ENCODE results near the gene ERCC1.

Gene ERCC1

DNA sequence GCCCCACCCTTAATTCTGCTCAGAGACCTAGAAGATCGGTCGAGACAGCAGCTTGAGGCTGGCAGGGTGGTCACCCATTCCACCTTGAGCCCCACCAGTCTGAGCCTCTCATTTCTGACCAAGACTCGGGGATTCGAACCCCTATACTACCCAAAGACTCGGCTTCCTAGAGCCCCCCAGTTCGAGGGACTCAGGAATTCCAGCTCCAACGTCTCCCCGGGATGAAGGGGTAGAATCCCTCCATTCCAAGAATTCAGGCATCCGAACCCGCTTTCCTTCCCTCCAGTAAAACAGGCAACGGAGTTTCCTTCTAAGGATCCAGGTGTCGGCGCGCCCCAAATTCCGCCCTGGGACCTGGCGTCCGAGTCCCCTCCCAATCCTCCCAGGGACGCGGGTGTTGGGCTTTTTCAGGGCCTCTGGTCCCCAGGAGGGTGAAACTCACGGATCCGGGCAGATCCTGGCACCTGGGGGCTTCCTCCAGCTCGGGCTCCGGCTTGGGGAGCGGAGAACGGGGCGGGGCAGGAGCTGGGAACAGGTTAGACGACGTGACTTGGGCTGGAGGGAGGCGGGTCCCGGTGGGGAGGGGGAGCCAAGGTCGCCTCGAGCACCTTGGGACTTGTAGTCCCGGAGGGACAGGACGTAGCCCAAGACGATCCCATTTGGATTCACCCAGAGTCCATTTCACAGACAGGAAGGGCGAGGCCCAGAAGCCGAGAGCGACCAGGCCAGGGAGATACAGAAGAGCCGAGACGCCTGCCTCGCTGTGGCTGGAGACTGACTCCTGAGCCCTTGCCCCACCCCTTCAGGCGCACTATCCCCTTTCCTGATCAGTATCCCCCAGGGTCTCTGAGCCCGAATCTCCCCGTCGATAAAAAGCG lies 18.9 kb downstream of the ERCC1 start, which contains the start of gene PPP1R13L:
Gene PPP1R13L, minus strand, starts transcription at position 513 of the 878 bp plus-strand sequence. CDS start 6,751 bp downstream, outside the sequence.
- DNase-seq: no peak

DNA sequence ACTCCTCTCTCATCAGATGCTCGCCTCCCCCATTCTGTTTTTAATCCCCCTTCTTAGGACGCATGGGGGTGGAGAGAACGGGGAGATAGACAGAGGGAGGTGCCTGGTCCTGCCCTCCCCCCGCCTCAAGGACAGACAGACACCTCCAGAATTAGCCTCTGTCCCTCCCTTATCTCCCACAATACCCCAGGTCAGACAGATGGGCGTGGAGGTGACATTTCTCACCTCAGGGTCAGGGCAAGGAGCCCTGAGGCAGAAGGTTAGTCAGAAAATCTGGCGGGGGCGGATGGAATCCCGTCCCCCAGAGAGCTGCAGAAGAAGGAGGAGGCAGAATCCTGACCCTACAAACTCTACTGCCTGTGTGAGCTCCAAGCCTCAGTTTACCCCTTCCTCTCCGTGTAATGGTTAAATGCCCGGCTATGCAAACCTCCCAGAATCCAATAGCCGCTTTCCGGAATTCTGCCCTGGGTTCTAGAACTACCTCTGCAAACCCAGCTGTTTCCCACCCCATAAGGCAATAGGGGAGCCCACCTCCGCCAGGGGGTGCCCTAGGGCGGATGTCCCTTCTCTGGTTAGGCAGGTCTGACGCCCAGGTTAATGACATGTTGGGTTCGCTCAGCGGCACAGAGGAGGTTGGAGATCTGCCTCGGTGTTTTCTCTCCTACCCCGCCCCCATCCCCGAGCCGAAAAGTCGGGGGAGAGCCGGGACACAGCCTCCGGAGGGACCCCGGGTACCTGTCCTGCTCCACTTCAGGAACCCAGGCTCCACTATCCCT lies 19.7 kb downstream of the ERCC1 start:
- no peak for DNase-seq

DNA sequence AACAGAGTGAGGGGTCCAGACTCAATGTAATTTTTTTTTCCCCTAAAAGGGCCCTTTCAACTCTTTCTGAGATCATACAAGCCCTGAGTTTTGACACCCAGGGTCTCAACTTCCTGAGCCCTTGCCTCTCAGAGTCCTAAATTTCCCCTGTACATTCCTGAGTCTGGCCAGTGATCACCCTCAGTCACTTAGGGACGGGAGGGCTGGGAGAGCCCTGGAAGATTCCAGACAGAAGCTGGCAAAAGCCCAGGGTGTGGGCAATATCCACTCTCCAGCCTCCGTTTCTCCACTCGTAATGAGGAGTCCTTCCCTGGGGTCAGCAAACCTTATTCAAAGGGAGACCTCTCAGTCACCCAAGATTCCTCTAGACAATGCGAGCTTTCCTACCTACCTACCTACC lies 20.4 kb downstream of the ERCC1 start:
- no peak for DNase-seq

DNA sequence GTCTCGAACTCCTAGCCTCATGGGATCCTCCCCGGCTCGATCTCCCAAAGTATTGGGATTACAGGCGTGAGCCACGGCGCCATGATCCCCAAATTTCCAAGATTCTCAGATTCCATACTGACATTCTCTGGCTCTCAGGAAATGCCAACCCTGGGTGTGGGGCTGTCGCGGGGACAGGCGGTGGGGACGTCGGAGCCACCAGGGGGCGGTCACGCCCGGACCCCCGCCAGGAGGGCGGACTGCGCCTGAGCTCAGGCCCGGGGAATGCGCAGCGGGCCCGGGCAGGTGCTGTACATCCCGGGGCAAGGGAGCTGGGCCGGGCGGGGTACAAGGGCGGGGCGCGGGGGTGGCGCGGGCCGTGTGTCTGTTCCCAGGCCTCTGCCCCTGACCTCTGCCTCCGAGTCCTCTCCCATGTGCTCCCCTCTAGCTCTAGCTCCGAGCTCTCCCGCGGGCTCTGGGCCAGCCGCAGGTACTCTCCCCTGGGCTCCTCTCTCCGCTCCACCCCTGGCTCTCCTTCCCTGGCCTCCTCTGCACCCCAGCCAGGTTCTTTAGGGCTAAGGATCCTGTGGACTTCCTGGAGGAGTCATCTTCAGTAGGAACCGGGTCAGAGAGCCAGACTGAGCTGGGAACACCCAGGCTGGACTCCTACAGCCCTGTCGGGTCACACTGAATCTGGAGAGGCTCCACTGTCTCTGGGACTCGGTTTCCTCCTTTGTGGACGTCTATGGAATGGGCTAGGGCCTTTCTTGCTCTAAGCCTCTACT lies 21.2 kb downstream of the ERCC1 start:
- peak; percentile 39 for DNase-seq

DNA sequence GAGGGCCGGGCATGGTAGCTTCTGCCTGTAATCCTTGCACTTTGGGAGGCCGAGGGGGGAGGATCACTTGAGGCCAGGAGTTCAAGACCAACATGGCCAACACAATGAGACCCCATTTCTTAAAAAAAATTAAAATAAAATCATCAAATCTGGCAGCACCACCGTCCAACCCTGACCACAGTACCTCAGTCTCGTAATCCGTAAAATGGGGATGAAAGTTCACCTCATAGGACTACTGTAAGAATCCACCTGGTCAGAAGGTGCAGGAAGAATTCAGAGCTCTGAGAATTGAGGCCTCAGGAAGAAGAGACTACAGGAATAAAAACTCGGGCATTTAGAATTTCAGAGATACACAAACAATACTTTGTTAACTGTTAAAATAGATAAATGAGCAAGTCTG lies 21.9 kb downstream of the ERCC1 start:
- no peak for DNase-seq

DNA sequence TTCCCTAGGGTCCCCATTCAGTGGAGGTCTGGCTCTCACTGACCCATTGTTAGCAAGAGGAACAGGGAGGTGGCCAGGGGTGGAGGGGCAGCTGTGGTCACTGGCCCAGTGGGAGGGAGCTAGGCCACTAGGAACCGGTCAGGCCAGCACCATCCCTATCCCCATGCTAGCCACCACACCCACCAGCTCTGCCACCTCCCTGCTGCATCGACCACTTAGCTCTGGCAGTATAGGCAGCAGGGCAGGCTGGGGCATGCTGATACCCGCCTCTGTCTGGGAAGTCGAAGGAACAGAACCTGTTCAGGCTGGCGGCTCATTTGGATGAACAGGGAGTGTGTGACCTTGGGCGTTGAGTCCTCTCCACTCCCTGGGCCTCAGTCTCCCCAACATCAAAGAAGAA lies 23.5 kb downstream of the ERCC1 start:
- no peak for DNase-seq

DNA sequence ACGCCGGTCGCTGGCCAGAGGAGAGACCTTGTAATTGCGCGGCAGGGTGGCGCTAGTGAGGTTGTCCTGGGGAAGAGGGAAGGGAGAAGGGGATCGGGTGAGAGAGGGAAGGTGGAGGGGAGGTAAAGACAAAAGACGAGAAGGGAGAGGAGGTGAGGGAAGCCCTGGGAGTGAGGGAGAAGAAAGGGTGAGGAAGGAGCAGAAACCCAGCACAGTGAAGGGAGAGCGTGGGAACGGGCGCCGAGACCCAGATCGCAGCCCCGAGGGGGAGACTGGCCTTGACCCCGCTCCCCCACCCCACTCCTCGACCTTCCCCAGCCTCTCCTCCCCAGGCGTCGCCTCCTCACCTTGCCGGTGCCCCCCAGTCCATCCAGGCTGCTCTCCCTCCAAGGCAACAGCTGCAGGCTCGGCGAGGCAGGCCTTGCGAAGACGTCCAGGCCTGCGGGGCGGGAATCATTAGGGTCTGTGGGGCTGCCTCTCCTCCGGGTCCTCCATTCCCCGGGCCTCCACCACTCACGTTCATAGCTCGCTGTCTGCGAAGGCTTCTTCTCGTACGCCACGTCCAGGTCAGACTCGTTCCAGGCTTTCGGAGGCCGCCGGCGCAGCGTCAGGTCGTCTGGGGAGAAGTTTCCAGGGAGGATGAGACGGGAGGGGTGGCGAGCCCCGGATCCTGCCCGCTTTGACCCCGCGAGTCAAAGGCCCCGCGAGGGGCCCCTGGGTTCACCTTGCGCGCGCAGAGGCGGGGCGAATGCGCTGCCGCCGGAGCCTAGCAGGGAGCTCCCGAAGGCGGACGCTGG lies 27.7 kb downstream of the ERCC1 start:
- DNase-seq: no peak

DNA sequence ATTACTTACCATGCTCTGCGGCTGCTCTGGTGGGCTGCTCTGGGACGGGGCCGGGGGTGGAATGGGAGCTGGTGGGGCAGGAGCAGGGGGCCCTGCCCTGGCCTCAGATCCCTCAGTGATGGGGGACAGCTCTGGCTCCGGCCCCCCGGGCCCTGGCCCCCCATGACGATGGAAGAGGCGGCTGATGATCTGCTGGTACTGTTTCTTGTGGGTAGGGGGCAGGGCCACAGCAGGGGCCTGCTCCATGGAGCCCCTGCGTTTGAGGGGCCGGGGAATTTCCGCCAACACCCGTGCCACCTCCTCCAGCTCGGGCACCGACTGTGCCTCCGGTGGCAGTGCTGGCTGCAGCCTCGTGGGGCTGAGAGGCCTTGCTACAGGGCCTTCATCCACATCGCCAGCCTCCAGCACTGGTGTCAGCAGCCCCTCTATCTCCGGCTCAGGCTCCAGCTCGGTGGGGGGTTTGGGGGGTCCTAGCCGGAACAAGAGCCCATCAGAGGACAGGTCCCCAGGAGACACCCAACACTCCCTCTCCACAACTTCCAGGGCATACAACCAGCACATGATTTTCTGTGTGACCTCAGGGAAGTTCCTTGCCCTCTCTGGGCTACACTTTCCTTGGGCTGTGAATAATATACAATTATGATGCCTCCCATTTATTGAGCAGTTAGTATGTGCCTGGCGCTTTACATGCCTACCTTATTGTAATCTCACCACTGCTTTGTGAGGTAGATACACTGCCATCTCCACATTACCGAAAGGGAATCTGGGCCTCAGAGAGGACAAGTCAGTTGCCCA lies 31.6 kb downstream of the ERCC1 start:
- DNase-seq: no peak

DNA sequence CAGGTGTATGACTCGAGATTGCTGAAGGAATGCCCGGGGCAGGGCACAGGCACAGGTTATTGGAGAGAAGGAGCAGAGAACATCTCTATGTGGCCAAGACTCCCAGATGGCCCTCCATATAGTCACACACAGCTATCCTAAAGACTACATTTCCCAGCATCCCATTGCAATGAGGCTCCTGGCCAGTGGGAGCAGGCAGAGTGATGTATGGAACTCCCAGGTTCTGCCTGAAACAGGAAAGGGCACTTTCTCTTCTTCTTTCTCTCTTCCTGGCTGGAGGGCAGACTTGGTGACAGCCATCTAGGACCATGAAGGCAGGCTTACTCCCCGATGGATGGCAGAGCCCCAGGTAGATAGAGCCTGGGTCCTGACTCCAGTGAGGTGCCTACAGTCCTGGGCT lies 32.4 kb downstream of the ERCC1 start:
- DNase-seq: no peak

DNA sequence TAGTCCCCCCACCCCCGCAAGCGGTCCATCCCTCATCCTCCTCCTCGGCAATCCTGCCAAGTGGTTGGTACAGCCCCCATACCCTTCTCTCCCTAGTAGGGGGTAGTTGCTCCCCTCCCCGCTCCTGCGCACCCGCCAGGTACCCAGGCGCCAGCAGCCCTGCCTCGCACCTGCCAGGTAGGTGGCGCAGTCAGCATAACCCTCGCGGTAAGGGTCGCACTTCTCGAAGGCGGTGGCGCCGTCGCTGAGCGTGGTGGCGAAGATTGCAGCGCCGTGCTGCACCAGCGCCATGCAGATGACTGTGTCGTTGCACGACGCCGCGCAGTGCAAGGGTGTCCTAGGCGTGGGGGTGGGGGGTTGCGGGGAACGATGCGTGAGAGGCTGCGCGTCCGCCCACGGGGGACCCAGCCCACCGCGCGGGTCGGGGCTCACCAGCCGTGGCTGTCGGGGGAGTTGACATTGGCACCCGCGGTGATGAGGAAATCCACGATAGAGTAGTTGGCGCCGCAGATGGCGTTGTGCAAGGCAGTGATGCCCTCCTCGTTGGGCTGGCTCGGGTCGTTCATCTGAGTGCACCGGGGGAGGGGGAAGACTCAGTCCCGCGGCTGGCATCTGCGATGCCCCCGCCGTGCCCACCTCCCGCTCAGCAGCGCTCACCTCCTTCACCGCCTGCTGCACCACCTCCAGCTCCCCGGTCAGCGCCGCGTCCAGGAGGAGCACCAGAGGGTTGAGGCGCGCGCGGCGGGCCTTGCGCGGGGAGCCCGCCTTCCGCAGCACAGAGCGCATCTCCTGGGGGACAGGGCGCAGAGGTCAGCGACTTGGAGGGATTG lies 38.1 kb downstream of the ERCC1 start:
- DNase-seq: peak; percentile 51

DNA sequence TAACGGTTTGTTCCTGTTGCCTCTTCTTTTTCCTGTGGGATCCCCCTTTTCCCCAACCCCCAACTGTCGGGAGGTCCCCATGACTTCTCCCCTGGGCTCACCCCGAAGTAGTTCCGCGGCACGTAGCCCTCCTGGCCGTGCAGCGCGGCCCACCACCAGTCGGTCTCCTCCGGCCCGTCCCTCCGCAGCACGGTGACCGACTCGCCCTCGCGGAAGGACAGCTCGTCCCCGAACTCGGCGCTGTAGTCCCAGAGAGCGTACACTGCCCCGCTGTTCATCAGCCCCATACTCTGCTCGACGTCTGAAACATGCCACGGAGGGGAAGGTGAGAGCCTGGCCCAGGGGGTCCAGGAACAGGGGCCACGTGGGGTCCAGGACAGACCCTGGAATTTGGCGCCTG lies 41.3 kb downstream of the ERCC1 start:
- no peak for DNase-seq

DNA sequence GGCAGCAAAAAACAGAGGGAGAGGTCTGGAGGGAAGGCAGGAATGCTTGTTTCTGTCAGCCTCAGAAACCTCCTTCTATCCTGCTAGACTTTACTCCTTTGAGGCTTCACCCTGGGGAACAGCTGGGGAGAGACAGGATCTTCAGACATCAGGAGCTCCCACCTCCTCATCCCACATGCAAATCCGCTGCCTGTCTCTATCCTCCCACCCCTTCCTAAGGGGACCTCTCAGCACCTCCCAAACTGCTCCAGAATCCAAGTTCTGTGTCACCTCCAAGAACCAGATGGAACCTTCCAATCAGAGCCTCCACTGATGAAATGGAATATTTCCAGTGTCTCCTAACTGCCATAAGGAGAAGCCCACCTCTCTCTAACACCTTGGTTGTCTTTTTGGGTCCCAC lies 43.6 kb downstream of the ERCC1 start:
- no peak for DNase-seq

DNA sequence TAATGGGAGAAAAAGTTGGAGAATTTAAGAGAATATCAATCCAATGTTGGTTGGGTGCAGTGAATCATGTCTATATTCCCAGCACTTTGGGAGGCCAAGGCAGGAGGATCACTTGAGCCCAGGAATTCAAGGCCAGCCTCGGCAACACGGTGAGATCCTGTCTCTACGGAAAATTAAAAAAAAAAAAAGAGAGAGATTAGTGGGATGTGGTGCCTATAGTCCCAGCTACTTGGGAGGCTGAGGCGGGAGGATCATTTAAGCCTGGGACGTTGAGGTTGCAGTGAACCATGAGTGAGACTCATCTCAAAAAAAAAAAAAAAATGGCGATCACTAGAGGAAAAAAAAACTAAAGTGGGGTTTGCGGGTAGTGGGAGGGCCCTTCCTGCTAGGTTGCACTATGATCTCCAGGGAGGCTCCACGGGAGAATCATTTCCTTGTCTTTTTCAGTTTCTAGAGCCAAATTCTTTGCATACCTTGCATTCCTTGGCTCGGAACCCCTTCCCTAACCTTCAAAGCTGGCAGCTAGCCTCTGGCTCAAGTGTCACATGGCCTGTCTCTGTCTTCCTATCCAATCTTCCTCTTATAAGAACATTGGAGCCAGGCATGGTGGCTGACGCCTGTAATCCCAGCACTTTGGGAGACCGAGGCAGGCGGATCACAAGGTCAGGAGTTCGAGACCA lies 47.5 kb downstream of the ERCC1 start:
- DNase-seq: no peak

DNA sequence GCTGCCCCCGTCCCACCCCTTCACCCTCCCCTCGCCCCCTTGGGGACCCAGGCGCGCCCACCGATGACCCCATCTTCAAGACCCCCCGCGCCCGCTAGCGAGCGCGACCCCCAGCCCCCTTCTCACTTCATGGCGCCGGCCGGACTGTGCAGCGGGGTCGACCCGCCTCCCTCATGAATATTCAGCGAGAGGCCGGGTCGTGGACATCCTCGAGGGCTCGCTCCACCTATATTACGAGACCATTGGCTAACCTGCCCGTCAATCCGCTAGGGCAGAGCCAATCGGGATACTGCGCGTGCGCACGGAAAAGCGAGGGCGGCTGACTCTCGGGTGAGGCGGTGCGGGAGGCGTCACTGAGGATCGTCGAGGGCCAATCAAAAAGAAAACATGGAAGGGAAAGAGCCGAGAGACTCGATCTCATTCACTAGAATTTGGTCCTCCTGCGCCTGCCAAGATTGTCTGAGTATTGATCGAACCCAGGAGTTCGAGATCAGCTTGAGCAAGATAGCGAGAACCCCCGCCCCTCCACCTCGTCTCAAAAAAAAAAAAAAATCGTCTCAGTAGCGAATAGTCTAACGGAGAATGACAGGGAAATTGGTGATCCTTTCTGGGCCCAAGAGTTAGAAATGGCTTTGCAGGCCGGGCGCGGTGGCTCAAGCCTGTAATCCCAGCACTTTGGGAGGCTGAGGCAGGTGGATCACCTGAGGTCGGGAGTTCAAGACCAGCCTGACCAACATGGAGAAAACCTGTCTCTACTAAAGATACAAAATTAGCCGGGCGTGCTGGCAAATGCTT lies 53.1 kb downstream of the ERCC1 start, which contains the start of gene ERCC2:
Gene ERCC2, minus strand, starts transcription at position 164 of the 795 bp plus-strand sequence. Its CDS starts 33 bp downstream, at position 131.
- peak; percentile 97 for DNase-seq

DNA sequence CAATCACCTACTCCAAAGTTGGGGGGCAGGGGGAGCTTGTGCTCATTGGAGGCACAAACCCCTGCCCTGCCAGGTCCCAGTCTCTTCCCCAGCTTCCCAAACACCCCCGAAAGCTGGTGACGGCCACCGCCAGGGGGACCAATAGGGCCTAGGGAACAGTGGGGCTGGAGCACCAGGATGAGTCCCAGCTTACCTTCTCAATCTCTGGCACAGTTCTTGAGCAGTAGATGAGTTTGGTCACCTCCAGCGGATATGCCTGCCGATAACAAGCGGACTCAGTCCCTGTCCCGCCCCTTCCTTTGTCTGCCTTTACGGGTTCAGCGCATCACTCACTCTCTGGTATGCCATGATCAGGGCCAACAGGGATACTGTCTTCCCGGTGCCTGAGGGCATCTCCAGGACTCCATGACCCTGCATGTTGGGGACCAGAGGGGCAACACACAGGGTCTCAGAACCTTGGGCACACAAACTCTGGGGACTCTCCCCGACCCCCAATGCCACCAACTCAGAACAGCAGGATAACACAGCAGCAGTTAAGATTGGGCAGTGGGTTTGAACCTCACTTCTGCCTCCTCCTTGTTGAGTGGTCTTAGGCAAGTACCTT lies 54.9 kb downstream of the ERCC1 start:
- DNase-seq: no peak

DNA sequence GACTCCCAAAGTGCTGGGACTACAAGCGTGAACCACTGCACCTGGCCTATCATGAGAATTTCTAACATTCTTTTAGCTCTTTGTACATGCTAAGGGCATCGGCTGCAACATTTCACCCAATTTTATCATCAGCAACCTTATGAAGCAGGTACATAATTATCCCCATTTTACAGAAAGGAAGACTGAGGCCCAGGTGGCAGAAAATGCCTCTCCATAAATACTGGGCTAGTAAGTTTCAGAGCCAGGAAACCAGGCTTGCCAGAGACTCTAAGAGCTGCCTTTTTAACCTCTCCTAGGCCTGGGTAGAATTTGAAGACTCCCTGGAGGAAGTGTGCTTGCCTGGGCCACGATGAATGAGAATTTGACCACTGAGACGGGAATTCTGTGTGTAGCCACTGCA lies 55.6 kb downstream of the ERCC1 start:
- DNase-seq: no peak

DNA sequence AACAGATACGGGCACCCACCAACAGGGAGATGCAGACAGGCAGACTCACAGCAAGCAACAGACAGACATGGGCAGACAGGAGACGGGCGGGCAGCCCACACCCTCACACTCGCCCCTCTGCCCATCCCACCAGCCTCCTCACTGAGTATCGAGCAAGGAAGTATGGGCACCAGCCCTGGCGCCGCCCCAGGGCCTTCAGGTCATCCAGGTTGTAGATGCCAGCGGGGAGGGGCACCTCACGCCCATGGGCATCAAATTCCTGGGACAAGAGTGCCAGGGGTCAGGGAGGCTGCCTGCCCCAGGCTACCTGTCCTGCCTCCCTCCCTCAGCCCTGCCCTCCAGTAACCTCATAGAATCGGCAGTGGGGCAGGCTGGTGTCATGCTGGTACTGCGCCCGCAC lies 59.0 kb downstream of the ERCC1 start:
- no peak for DNase-seq

DNA sequence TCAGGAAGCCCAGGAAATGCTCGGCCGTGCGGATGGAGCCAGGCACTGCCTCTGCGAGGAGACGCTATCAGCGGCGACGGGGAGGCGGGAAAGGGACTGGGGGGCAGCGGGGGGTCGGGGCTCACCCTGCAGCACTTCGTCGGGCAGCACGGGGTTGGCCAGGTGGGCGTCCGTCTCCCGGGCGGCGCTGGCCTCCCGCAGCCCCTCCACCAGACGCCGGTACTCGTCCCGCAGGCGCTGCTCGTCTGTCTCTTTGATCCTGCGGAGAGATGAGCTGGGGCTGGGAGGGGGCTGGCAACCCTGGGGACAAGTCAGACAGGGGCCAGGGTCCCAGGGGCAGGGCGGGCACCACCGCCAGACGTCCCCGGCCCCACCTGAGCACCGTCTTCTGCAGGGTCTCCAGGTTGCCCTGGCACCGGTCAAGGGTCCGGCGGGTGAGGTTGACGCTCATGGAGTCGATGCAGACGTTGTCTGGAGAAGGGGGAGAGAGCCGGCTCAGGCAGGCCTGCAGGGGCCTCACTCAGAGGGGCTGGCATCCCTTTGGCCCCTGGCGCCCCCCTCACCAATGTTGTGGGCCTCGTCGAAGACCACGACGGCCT lies 59.8 kb downstream of the ERCC1 start:
- no peak for DNase-seq

All from retina (tissue), 1 donor.